ENCODE data around the gene TBC1D32.
"Not testable (repeated sequence)": the region's sequence is repeated elsewhere in the genome, so short reads cannot be mapped to it uniquely, and the experiment has no call there.

DNA sequence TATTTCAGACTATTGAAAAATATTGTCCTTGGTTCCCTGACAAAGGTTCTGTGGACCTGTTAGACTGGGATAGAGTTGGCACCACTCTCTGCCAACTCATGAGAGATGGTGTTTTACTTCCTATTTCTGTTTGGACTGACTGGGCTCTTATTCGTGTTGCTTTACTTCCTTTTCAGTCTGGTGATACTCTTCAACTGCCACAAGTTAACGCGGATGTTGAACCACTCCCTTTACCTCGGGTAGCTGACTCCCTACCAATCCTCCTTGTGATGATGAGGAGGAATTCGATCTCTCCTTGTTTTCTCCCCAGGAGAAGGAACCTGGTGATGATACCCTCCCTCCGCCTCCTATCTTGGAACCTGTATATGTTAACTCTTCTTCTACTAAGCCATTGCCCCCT is 291.1 kb downstream of the TBC1D32 start:
- not testable (repeated sequence) for TF ChIP-seq ZFP30 (CRISPR knock-in tag; IDR thresholded peaks at IDR 0.05); GLIS3 (CRISPR knock-in tag; IDR thresholded peaks at IDR 0.05); BACH2 (CRISPR knock-in tag; IDR thresholded peaks at IDR 0.05; ENCODE audit: borderline replicate concordance); ZC3H10 (CRISPR knock-in tag; IDR thresholded peaks at IDR 0.05); ISL1 (CRISPR knock-in tag; IDR thresholded peaks at IDR 0.05); TCF4 (CRISPR knock-in tag; IDR thresholded peaks at IDR 0.05; ENCODE audit: borderline replicate concordance); RARB (CRISPR knock-in tag; IDR thresholded peaks at IDR 0.05)
- TF ChIP-seq, protein P1, sequence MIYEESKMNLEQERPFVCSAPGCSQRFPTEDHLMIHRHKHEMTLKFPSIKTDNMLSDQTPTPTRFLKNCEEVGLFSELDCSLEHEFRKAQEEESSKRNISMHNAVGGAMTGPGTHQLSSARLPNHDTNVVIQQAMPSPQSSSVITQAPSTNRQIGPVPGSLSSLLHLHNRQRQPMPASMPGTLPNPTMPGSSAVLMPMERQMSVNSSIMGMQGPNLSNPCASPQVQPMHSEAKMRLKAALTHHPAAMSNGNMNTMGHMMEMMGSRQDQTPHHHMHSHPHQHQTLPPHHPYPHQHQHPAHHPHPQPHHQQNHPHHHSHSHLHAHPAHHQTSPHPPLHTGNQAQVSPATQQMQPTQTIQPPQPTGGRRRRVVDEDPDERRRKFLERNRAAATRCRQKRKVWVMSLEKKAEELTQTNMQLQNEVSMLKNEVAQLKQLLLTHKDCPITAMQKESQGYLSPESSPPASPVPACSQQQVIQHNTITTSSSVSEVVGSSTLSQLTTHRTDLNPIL (CRISPR knock-in tag; IDR thresholded peaks at IDR 0.05; ENCODE audit: low read depth) = not testable (repeated sequence)
